Measurements from ENCODE around the gene PYGB. TPM values are rescaled to one million over a fixed set of nuclear protein-coding genes. Genes with fewer than 3 reads are reported as not detected.

The PYGB gene
- total and polyA plus RNA-seq, 2 experiments from 2014 or later, result 45.3 to 61.1 TPM

DNA sequence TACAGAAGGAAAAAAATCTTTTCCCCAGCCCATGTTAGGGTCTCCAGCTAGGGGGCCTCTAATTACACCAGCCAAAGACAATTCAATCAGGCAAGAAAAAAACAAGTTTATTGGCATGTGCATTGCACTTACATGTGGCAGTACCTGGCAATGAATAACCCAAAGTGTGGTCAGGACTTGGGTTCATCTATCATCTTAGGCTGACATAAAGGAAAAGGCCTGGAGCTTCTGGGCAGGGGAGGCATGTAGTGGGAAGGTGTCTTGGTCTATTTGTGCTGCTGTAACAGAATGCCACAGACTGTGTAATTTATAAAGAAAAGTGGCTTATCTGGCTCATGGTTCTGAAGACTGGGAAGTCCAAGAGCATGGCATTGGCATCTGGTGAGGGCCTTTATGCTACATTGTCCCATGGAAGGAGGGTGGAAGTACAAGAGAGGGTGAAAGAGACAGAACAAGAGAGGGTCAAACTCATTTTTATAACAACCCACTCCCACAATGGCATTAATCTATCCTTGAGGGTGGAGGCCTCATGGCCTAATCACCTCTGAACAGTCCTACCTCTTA, 4.4 kb upstream of the PYGB start:
- Histone ChIP-seq H3K9me2 (replicated peaks; ENCODE audit: insufficient read depth) (no peaks in the 10 kb centered on the region), H2AFZ (no peak overlapping the region), H3K36me3 (replicated peaks; ENCODE audit: insufficient read depth, low read depth) (no peaks in the 10 kb centered on the region), H3K27me3 (no peaks in the 10 kb centered on the region), H3K4me1 (ENCODE audit: insufficient read depth) (peaks cover 19% of the 10 kb centered on the region), H4K20me1 (ENCODE audit: insufficient read depth, poor library complexity, severe bottlenecking) (no peaks in the 10 kb centered on the region), H3K9me3 (ENCODE audit: low read depth) (no peaks in the 10 kb centered on the region), H3K4me2 (no peak overlapping the region), H3K27ac (no peak overlapping the region), H3K79me2 (no peaks in the 10 kb centered on the region), H3K4me3 (no peak overlapping the region)
- DNase-seq (ENCODE audit: low spot score), result no peak
- no peak for TF ChIP-seq EZH2 (IDR thresholded peaks at IDR 0.05; ENCODE audit: borderline replicate concordance)
- TF ChIP-seq CTCF (IDR thresholded peaks at IDR 0.05; ENCODE audit: poor library complexity), result no peak
- no peak for TF ChIP-seq EZH2phosphoT487 (IDR thresholded peaks at IDR 0.05; ENCODE audit: low read depth, severe bottlenecking, unreplicated experiment)

DNA sequence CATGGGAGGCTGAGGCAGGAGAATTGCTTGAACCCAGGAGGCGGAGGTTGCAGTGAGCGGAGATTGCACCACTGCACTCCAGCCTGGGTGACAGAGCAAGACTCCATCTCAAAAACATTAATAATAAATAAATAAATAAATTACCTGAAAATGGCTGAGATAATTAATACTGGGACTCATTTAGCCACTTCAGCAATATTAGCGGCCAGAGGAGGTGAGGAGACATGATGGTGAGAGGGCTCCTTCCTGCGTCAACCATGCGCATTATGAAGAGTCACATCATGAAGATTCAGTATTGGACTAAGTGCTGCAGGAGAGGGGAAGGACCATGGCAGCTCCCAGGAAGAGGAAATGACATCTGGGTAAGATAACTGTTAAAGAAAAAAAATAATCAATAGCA, 2.9 kb upstream of the PYGB start:
- Histone ChIP-seq H3K4me2 (no peak overlapping the region), H3K27ac (no peak overlapping the region), H3K36me3 (replicated peaks; ENCODE audit: insufficient read depth, low read depth) (no peaks in the 10 kb centered on the region), H3K9me2 (replicated peaks; ENCODE audit: insufficient read depth) (no peaks in the 10 kb centered on the region), H4K20me1 (ENCODE audit: insufficient read depth, poor library complexity, severe bottlenecking) (no peaks in the 10 kb centered on the region), H3K4me1 (ENCODE audit: insufficient read depth) (peaks cover 19% of the 10 kb centered on the region), H3K27me3 (no peaks in the 10 kb centered on the region), H2AFZ (no peak overlapping the region), H3K9me3 (ENCODE audit: low read depth) (no peaks in the 10 kb centered on the region), H3K79me2 (peaks cover 13% of the 10 kb centered on the region), H3K4me3 (no peak overlapping the region)
- TF ChIP-seq CTCF (IDR thresholded peaks at IDR 0.05; ENCODE audit: poor library complexity) (no peak), EZH2 (IDR thresholded peaks at IDR 0.05; ENCODE audit: borderline replicate concordance) (no peak), EZH2phosphoT487 (IDR thresholded peaks at IDR 0.05; ENCODE audit: low read depth, severe bottlenecking, unreplicated experiment) (no peak)
- no peak for DNase-seq (ENCODE audit: low spot score)
- WGBS (ENCODE audit: low lambda C conversion rate, missing lambda C conversion rate), result 99% methylated on average over 5 of the region's 5 CpGs

- H3K9me2 ChIP-seq (replicated peaks; ENCODE audit: insufficient read depth), result no peaks in the 10 kb centered on the region
Measured at GRCh38 chr20:25245461-25245860, 2.4 kb upstream of the PYGB start.

More at GRCh38 chr20:25245461-25245860, 2.4 kb upstream of the PYGB start:
- 85% methylated on average over 1 of the region's 1 CpG for WGBS (ENCODE audit: low lambda C conversion rate, missing lambda C conversion rate)
- Histone ChIP-seq H3K4me1 (ENCODE audit: insufficient read depth) (peaks cover 23% of the 10 kb centered on the region), H3K9me3 (ENCODE audit: low read depth) (no peaks in the 10 kb centered on the region), H3K27ac (peak overlapping the region; percentile 0), H3K4me3 (no peak overlapping the region), H3K36me3 (replicated peaks; ENCODE audit: insufficient read depth, low read depth) (no peaks in the 10 kb centered on the region), H2AFZ (no peak overlapping the region), H3K79me2 (peaks cover 18% of the 10 kb centered on the region), H3K4me2 (no peak overlapping the region), H4K20me1 (ENCODE audit: insufficient read depth, poor library complexity, severe bottlenecking) (no peaks in the 10 kb centered on the region), H3K27me3 (no peaks in the 10 kb centered on the region)
- no peak for TF ChIP-seq EZH2 (IDR thresholded peaks at IDR 0.05; ENCODE audit: borderline replicate concordance)
- no peak for TF ChIP-seq EZH2phosphoT487 (IDR thresholded peaks at IDR 0.05; ENCODE audit: low read depth, severe bottlenecking, unreplicated experiment)
- TF ChIP-seq CTCF (IDR thresholded peaks at IDR 0.05; ENCODE audit: poor library complexity), result no peak
- no peak for DNase-seq (ENCODE audit: low spot score)

All from hepatocyte (in vitro differentiated cells).